Measurements from ENCODE around the gene ARHGAP18.

DNA sequence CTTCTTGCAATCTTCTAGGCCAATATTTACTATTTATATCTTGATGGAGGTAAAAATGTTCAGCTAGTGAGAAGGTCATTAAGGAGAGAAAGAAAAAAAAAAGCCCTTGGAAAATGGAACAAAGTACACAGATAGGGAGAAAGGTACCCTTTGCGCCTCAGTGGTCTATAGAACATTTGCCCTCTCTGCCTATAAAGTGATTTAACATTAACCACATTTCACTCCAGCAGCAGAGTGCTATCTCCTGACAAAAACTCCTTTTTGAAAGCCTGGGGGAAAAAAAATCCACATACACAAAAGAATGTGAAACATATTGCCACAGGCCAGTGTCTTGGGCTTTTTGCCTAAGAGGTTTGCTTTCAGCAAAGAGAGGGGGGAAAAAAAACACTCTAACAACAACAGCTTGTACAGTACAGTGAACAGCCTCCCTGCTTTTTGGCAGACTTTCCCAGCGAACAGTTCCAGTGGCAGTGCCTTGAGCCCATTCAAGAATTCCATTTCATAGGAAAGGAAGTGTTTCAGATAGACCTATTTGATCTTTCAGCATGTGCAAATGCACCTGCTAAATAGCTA, 695 bp downstream of the ARHGAP18 start:
- TF ChIP-seq, protein P1, sequence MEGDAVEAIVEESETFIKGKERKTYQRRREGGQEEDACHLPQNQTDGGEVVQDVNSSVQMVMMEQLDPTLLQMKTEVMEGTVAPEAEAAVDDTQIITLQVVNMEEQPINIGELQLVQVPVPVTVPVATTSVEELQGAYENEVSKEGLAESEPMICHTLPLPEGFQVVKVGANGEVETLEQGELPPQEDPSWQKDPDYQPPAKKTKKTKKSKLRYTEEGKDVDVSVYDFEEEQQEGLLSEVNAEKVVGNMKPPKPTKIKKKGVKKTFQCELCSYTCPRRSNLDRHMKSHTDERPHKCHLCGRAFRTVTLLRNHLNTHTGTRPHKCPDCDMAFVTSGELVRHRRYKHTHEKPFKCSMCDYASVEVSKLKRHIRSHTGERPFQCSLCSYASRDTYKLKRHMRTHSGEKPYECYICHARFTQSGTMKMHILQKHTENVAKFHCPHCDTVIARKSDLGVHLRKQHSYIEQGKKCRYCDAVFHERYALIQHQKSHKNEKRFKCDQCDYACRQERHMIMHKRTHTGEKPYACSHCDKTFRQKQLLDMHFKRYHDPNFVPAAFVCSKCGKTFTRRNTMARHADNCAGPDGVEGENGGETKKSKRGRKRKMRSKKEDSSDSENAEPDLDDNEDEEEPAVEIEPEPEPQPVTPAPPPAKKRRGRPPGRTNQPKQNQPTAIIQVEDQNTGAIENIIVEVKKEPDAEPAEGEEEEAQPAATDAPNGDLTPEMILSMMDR (IDR thresholded peaks at IDR 0.05) = no peak
- TF ChIP-seq POLR2A (IDR thresholded peaks at IDR 0.05) = no peak
